ENCODE measurements around the gene ELOB. TPM values are rescaled to one million over a fixed set of nuclear protein-coding genes. Genes with fewer than 3 reads are reported as not detected.

Gene ELOB
- total RNA-seq, 1 experiment from 2014 or later: 175 TPM

- TF ChIP-seq CTCF (IDR thresholded peaks at IDR 0.05; ENCODE audit: insufficient read depth in 1 of 2, low read depth in 1 of 2, low read length in 1 of 2, severe bottlenecking in 1 of 2, unreplicated experiment in 1 of 2): no peak
- no peaks in the 10 kb centered on the region for H3K4me1 Mint-ChIP-seq (ENCODE audit: low read depth, unreplicated experiment)
- no peaks in the 10 kb centered on the region for H3K4me1 ChIP-seq
- ChIA-PET CTCF (interaction anchor here (0.9 kb wide), 1 partner anchor 113 kb away, joined by 4 read pairs; the partner anchor contains the start of gene PRSS22), POLR2A (no interaction called here)
- intact Hi-C loops (cut with micrococcal nuclease; ENCODE audit: unreplicated experiment): no loop called here
- no peaks in the 10 kb centered on the region for H3K27me3 ChIP-seq (replicated peaks; ENCODE audit: control insufficient read depth, insufficient read depth, low read length)
- H3K27me3 Mint-ChIP-seq (ENCODE audit: insufficient read depth, unreplicated experiment): no peaks in the 10 kb centered on the region
- H3K9me3 Mint-ChIP-seq (ENCODE audit: unreplicated experiment): no peaks in the 10 kb centered on the region
- no peak overlapping the region for H3K4me3 ChIP-seq (ENCODE audit: low read depth, low read length)
- no TSS peak for BruUV-seq (replicated peaks)
- H3K27ac Mint-ChIP-seq (ENCODE audit: unreplicated experiment): no peak overlapping the region
- H3K36me3 Mint-ChIP-seq (ENCODE audit: insufficient read depth, unreplicated experiment): no peaks in the 10 kb centered on the region
- no peak overlapping the region for H3K4me3 Mint-ChIP-seq (ENCODE audit: unreplicated experiment)
- no peak for DNase-seq
- no peaks in the 10 kb centered on the region for H3K9me3 ChIP-seq
- H3K36me3 ChIP-seq (ENCODE audit: control insufficient read depth, insufficient read depth, low read length): no peaks in the 10 kb centered on the region; the same call in 1 of the 2 replicates
These were observed 31.8 kb downstream of the ELOB start for GRCh38 chr16:2745116-2745890.

- intact Hi-C loops (cut with micrococcal nuclease; ENCODE audit: unreplicated experiment): no loop called here
- no peak for DNase-seq
- no peaks in the 10 kb centered on the region for H3K27me3 Mint-ChIP-seq (ENCODE audit: insufficient read depth, unreplicated experiment)
- H3K36me3 Mint-ChIP-seq (ENCODE audit: insufficient read depth, unreplicated experiment): no peaks in the 10 kb centered on the region
- no peaks in the 10 kb centered on the region for H3K4me1 Mint-ChIP-seq (ENCODE audit: low read depth, unreplicated experiment)
- H3K27ac Mint-ChIP-seq (ENCODE audit: unreplicated experiment): no peak overlapping the region
- no peak for TF ChIP-seq CTCF (IDR thresholded peaks at IDR 0.05; ENCODE audit: insufficient read depth in 1 of 2, low read depth in 1 of 2, low read length in 1 of 2, severe bottlenecking in 1 of 2, unreplicated experiment in 1 of 2)
- H3K9me3 ChIP-seq: no peaks in the 10 kb centered on the region
- H3K4me3 ChIP-seq (ENCODE audit: low read depth, low read length): no peak overlapping the region
- H3K4me1 ChIP-seq: no peaks in the 10 kb centered on the region
- no peaks in the 10 kb centered on the region; the same call in 1 of the 2 replicates for H3K36me3 ChIP-seq (ENCODE audit: control insufficient read depth, insufficient read depth, low read length)
- no peaks in the 10 kb centered on the region for H3K9me3 Mint-ChIP-seq (ENCODE audit: unreplicated experiment)
- BruUV-seq (replicated peaks): no TSS peak
- ChIA-PET CTCF (no interaction called here), POLR2A (no interaction called here)
- H3K27me3 ChIP-seq (replicated peaks; ENCODE audit: control insufficient read depth, insufficient read depth, low read length): no peaks in the 10 kb centered on the region
- no peak overlapping the region for H3K4me3 Mint-ChIP-seq (ENCODE audit: unreplicated experiment)
These were observed 32.4 kb downstream of the ELOB start for GRCh38 chr16:2744711-2745110.

- no peak overlapping the region for H3K27ac Mint-ChIP-seq (ENCODE audit: unreplicated experiment)
- no peaks in the 10 kb centered on the region for H3K9me3 Mint-ChIP-seq (ENCODE audit: unreplicated experiment)
- H3K4me3 Mint-ChIP-seq (ENCODE audit: unreplicated experiment): no peak overlapping the region
- no peak for DNase-seq
- CTCF ChIA-PET: no interaction called here
- Histone ChIP-seq H3K27me3 (replicated peaks; ENCODE audit: control insufficient read depth, insufficient read depth, low read length) (no peaks in the 10 kb centered on the region), H3K9me3 (no peaks in the 10 kb centered on the region), H3K4me3 (ENCODE audit: low read depth, low read length) (no peak overlapping the region), H3K36me3 (ENCODE audit: control insufficient read depth, insufficient read depth, low read length) (no peaks in the 10 kb centered on the region), H3K4me1 (no peaks in the 10 kb centered on the region)
- no peaks in the 10 kb centered on the region for H3K4me1 Mint-ChIP-seq (ENCODE audit: low read depth, unreplicated experiment)
- H3K27me3 Mint-ChIP-seq (ENCODE audit: insufficient read depth, unreplicated experiment): no peaks in the 10 kb centered on the region
- no peaks in the 10 kb centered on the region for H3K36me3 Mint-ChIP-seq (ENCODE audit: insufficient read depth, unreplicated experiment)
- intact Hi-C loops (cut with micrococcal nuclease; ENCODE audit: unreplicated experiment): no loop called here
- no peak for TF ChIP-seq CTCF (IDR thresholded peaks at IDR 0.05; ENCODE audit: insufficient read depth in 1 of 2, low read depth in 1 of 2, low read length in 1 of 2, severe bottlenecking in 1 of 2, unreplicated experiment in 1 of 2)
- BruUV-seq (replicated peaks): no TSS peak
- POLR2A ChIA-PET: no interaction called here
These were observed 33.9 kb downstream of the ELOB start for GRCh38 chr16:2743007-2743810.
